HCT116 (cell line): Measurements from ENCODE around the gene PRCC. TPM values are rescaled to one million over a fixed set of nuclear protein-coding genes. Genes with fewer than 3 reads are reported as not detected.

Experiments
- ATAC-seq: fragments of 200-7000 bp; cut with Tn5 transposase; 2 replicates; pipeline ENCODE4 v1.9.1; 2020; ENCODE audit warnings: mild to moderate bottlenecking, moderate library complexity
- BruUV-seq: library from RNA; stranded (reverse); fragments of 400-500 nt; replicated peaks from 2 replicates; lab custom pipeline; 2021; lab: Mats Ljungman, UMichigan
- CTCF ChIA-PET: fragments of 300-600 bp; sonication (Branson Sonifier 250); formaldehyde crosslinking; loops from one replicate; lab custom pipeline; 2021; ENCODE audit warnings: antibody characterized with exemption; lab: Charles Lee
- POLR2A ChIA-PET: fragments of 300-600, 350-600 bp; sonication (Branson Sonifier 250); formaldehyde crosslinking; loops from one replicate; lab custom pipeline; 2021; ENCODE audit warnings: antibody characterized with exemption; lab: Charles Lee
- RAD21 ChIA-PET, 2 experiments: fragments of 300-600 bp; sonication (Branson Sonifier 250); formaldehyde crosslinking; loops; one replicate each; lab custom pipeline; 2023; ENCODE audit warnings: low total read pairs in 2 of 2; ENCODE audit not compliant: uncharacterized antibody in 2 of 2, unreplicated experiment in 2 of 2, low non-redundant PET in 1 of 2; lab: Charles Lee
- DNase-seq: peaks from one replicate; pipeline ENCODE4 v3.0.0-alpha.2; 2010; ENCODE audit warnings: low read depth, low spot score
- H2AFZ ChIP-seq: fragments of 200-600 bp; shearing (Covaris generic), sonication (generic); 2 replicates; pipeline ENCODE4 v1.6.1; 2017; ENCODE audit warnings: low read depth, mixed run types, mixed read lengths, antibody characterized with exemption, low read length; ENCODE audit not compliant: poor library complexity, severe bottlenecking
- H3K27ac ChIP-seq: 2 replicates; pipeline ENCODE4 v1.5.1; 2012; ENCODE audit warnings: low read depth, low read length
- H3K27me3 ChIP-seq: fragments of 200-600 bp; sonication (generic); 2 replicates; pipeline ENCODE4 v1.6.1; 2016; ENCODE audit warnings: mixed run types, low read length, mixed read lengths; ENCODE audit not compliant: insufficient read depth
- H3K36me3 ChIP-seq, 2 experiments: fragments of 200-500 bp in 1 of 2; fragments of 200-600 bp in 1 of 2; sonication (Bioruptor generic) in 1 of 2; sonication (generic) in 1 of 2; 2 replicates each; pipeline versions ENCODE4 v1.5.1 to v1.6.1; 2014 to 2016; ENCODE audit warnings: low read length in 2 of 2, inconsistent platforms in 1 of 2, mixed read lengths in 1 of 2, mixed run types in 1 of 2; ENCODE audit not compliant: insufficient read depth in 2 of 2, control insufficient read depth in 1 of 2
- H3K4me1 ChIP-seq, 2 experiments: fragments of 200-600 bp in 1 of 2; sonication (generic) in 1 of 2; 2 replicates each; pipeline versions ENCODE4 v1.5.1 to v1.6.1; 2012 to 2017; ENCODE audit warnings: low read length in 2 of 2, inconsistent platforms in 1 of 2, mild to moderate bottlenecking in 1 of 2, mixed read lengths in 1 of 2, mixed run types in 1 of 2, moderate library complexity in 1 of 2; ENCODE audit not compliant: insufficient read depth in 2 of 2, control insufficient read depth in 1 of 2
- H3K4me2 ChIP-seq: fragments of 200-600 bp; sonication (generic); 2 replicates; pipeline ENCODE4 v1.6.1; 2017; ENCODE audit warnings: mixed run types, low read length, mixed read lengths
- H3K4me3 ChIP-seq, 2 experiments: fragments of 200-600 bp in 1 of 2; sonication (generic) in 1 of 2; replicated peaks in 1 of 2; 2 replicates each; pipeline ENCODE4 v1.5.1; 2011 to 2016; ENCODE audit warnings: low read length in 2 of 2, control low read depth in 1 of 2, low read depth in 1 of 2, mild to moderate bottlenecking in 1 of 2, mixed read lengths in 1 of 2, mixed run types in 1 of 2
- H3K79me2 ChIP-seq: fragments of 200-600 bp; sonication (generic); 2 replicates; pipeline ENCODE4 v1.6.1; 2017; ENCODE audit warnings: mild to moderate bottlenecking, mixed run types, low read length, moderate library complexity, mixed read lengths; ENCODE audit not compliant: insufficient read depth
- H3K9ac ChIP-seq: fragments of 200-600 bp; sonication (generic); 2 replicates; pipeline ENCODE4 v1.6.1; 2016; ENCODE audit warnings: low read length, mixed read lengths
- H3K9me2 ChIP-seq: fragments of 200-600 bp; sonication (generic), shearing (Covaris generic); 2 replicates; pipeline ENCODE4 v1.6.1; 2017; ENCODE audit warnings: mixed run types, mild to moderate bottlenecking, moderate library complexity; ENCODE audit not compliant: insufficient read depth
- H3K9me3 ChIP-seq, 2 experiments: fragments of 200-500 bp in 1 of 2; fragments of 200-600 bp in 1 of 2; sonication (Bioruptor generic) in 1 of 2; sonication (generic) in 1 of 2; 2 replicates each; pipeline ENCODE4 v1.6.1; 2014 to 2017; ENCODE audit warnings: low read length in 2 of 2, mixed read lengths in 2 of 2, inconsistent platforms in 1 of 2, low read depth in 1 of 2, mild to moderate bottlenecking in 1 of 2, mixed run types in 1 of 2, moderate library complexity in 1 of 2; ENCODE audit not compliant: control insufficient read depth in 1 of 2, insufficient read depth in 1 of 2
- H4K20me1 ChIP-seq: fragments of 200-600 bp; sonication (generic), shearing (Covaris generic); 2 replicates; pipeline ENCODE4 v1.6.1; 2017; ENCODE audit warnings: mixed run types, mild to moderate bottlenecking, moderate library complexity; ENCODE audit not compliant: insufficient read depth
- FOSL1 ChIP-seq: IDR thresholded peaks from 2 replicates; pipeline ENCODE4 v1.6.1; 2012; ENCODE audit warnings: low read depth
- POLR2A ChIP-seq: IDR thresholded peaks from 2 replicates; pipeline ENCODE4 v1.7.0; 2011; ENCODE audit warnings: borderline replicate concordance; ENCODE audit not compliant: insufficient read depth, insufficient read length; ENCODE audit errors: extremely low read depth
- POLR2AphosphoS5 ChIP-seq: IDR thresholded peaks from 2 replicates; pipeline ENCODE4 v1.6.1; 2011; ENCODE audit warnings: mild to moderate bottlenecking, low read depth, low read length, moderate library complexity
- SIN3A ChIP-seq: IDR thresholded peaks from 2 replicates; pipeline ENCODE4 v1.6.1; 2012; ENCODE audit warnings: low read depth
- SP1 ChIP-seq: IDR thresholded peaks from 2 replicates; pipeline ENCODE4 v1.6.1; 2012; ENCODE audit warnings: low read depth
- TCF7L2 ChIP-seq: IDR thresholded peaks from 2 replicates; pipeline ENCODE4 v1.7.0; 2011; ENCODE audit warnings: borderline replicate concordance, inconsistent platforms; ENCODE audit not compliant: insufficient read depth, insufficient read length; ENCODE audit errors: extremely low read depth
- intact Hi-C: fragments of 100-400 bp; cut with micrococcal nuclease; formaldehyde crosslinking; loops from 2 replicates; pipeline ENCODE4 v1.10.0; 2022
- total RNA-seq: library from RNA; stranded (reverse); gene quantifications from one replicate; pipeline ENCODE4 v1.2.1, GENCODE V29; 2021; ENCODE audit not compliant: unreplicated experiment
- TF ChIP-seq, protein P1 (sequence below): IDR thresholded peaks from 2 replicates; pipeline ENCODE4 v1.6.1; 2011; ENCODE audit warnings: mild to moderate bottlenecking, low read length, moderate library complexity; ENCODE audit not compliant: insufficient replicate concordance; ENCODE audit errors: extremely low read depth

PRCC gene
- total RNA-seq, 1 experiment from 2014 or later, result 78.1 TPM

- CTCF ChIA-PET, result interaction anchor here (1.5 kb wide), 1 partner anchor 58 kb away, joined by 3 read pairs; no protein-coding TSS in a partner anchor
- BruUV-seq, result TSS peak; percentile 9
- Histone ChIP-seq H3K9me3 (no peaks in the 10 kb centered on the region), H3K27me3 (no peaks in the 10 kb centered on the region), H3K4me2 (no peak overlapping the region), H2AFZ (no peak overlapping the region), H3K36me3 (peaks cover 26 to 30% of the 10 kb centered on the region in 2 experiments), H3K27ac (no peak overlapping the region), H3K9me2 (no peaks in the 10 kb centered on the region), H3K4me1 (peaks cover 2 to 8% of the 10 kb centered on the region in 2 experiments; a peak in 2 of 4 replicates), H3K79me2 (no peaks in the 10 kb centered on the region), H4K20me1 (no peaks in the 10 kb centered on the region), H3K9ac (no peak overlapping the region), H3K4me3 (no peak overlapping the region)
- DNase-seq (no peak), ATAC-seq (no peak)
- intact Hi-C loops, result no loop called here
- POLR2A ChIA-PET, result no interaction called here
- TF ChIP-seq POLR2A, result no peak
- TF ChIP-seq POLR2AphosphoS5, result 0 out of 2 replicates have a peak, but pooled peaks have one; percentile 9
- RAD21 ChIA-PET, result no interaction called here
Measured at GRCh38 chr1:156802421-156802935, 35.1 kb downstream of the PRCC start.

DNA sequence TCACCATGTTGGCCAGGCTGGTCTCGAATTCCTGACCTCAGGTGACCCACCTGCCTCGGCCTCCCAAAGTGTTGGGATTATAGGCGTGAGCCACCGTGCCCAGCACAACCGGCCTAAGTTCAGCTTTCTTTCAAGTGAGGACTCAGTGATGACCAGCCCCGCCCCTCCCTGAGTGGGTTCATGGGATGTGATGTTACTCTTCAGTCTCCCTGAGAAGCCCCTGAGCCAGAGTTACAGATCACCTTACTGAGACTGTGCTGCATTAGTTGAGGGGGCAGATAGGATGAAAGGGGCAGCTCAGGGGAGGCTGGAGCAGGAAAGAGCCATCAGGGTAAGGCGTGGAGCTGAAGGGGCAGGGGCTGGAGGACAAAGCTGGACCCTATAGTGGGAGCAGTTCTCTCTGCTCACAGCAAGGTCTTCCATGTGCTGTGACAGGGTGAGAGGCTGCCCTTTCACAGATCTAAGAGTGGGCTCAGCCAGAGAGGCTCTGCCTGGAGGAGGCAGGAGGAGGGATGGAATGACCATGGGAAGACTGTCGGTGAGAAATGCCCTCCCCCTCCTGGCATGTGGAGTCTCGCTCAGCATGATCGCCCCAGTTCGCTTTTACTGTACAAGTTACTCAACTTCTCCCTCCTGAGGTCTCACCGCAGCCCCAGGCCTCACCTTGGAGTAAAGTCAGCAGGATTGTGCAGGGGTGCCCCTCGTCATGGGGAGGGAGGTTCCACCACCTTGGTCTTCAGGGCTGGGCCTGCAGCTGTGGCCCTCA is 35.9 kb downstream of the PRCC start:
- DNase-seq (no peak), ATAC-seq (no peak; the same call in 1 of the 2 replicates)
- Histone ChIP-seq H3K9ac (no peak overlapping the region), H2AFZ (no peak overlapping the region), H3K4me2 (no peak overlapping the region), H3K27me3 (no peaks in the 10 kb centered on the region), H3K79me2 (no peaks in the 10 kb centered on the region), H3K27ac (no peak overlapping the region), H3K4me1 (peaks cover 0 to 1% of the 10 kb centered on the region in 2 experiments; a peak in 2 of 4 replicates), H4K20me1 (no peaks in the 10 kb centered on the region), H3K36me3 (peaks cover 18 to 22% of the 10 kb centered on the region in 2 experiments; a peak in 3 of 4 replicates), H3K9me2 (no peaks in the 10 kb centered on the region), H3K9me3 (no peaks in the 10 kb centered on the region)
- ChIA-PET RAD21 (no interaction called here), POLR2A (no interaction called here), CTCF (interaction anchor here (1.5 kb wide), 1 partner anchor 57 kb away, joined by 3 read pairs; no protein-coding TSS in a partner anchor)
- BruUV-seq, result no TSS peak
- intact Hi-C loops, result no loop called here
- TF ChIP-seq POLR2A (no peak), FOSL1 (no peak), SP1 (no peak), TCF7L2 (no peak), POLR2AphosphoS5 (no peak), SIN3A (no peak)
- TF ChIP-seq, protein P1, sequence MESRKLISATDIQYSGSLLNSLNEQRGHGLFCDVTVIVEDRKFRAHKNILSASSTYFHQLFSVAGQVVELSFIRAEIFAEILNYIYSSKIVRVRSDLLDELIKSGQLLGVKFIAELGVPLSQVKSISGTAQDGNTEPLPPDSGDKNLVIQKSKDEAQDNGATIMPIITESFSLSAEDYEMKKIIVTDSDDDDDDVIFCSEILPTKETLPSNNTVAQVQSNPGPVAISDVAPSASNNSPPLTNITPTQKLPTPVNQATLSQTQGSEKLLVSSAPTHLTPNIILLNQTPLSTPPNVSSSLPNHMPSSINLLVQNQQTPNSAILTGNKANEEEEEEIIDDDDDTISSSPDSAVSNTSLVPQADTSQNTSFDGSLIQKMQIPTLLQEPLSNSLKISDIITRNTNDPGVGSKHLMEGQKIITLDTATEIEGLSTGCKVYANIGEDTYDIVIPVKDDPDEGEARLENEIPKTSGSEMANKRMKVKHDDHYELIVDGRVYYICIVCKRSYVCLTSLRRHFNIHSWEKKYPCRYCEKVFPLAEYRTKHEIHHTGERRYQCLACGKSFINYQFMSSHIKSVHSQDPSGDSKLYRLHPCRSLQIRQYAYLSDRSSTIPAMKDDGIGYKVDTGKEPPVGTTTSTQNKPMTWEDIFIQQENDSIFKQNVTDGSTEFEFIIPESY, result no peak
- TF ChIP-seq, all 23 proteins: peak for 0
- H3K4me3 ChIP-seq, result no peak overlapping the region
